Esophagus muscularis mucosa (tissue), 4 donors: Measurements from ENCODE around the gene PHLPP2.

Experiments used
- CTCF ChIP-seq, 3 experiments: fragments of 200-600 bp in 2 of 3; fragments of 450-650 bp in 1 of 3; sonication (generic) in 2 of 3; IDR thresholded peaks; one replicate each; pipeline ENCODE4 v1.5.1; 2017 to 2019; ENCODE audit warnings: antibody characterized with exemption in 3 of 3, mild to moderate bottlenecking in 2 of 3, moderate library complexity in 1 of 3
- EP300 ChIP-seq: sonication (generic); formaldehyde crosslinking; IDR thresholded peaks from one replicate; pipeline ENCODE4 v1.6.1; 2017; ENCODE audit warnings: antibody characterized with exemption
- POLR2A ChIP-seq: fragments of 450-650 bp; IDR thresholded peaks from one replicate; pipeline ENCODE4 v1.6.1; 2017; ENCODE audit warnings: antibody characterized with exemption, moderate library complexity, mild to moderate bottlenecking, low read depth
- POLR2AphosphoS5 ChIP-seq, 2 donors: sonication (generic); formaldehyde crosslinking; IDR thresholded peaks; one replicate each; pipeline ENCODE4 v1.6.1; 2017; ENCODE audit warnings: antibody characterized with exemption in 2 of 2

GRCh38 chr16:71732587-71732986 is 8.1 kb upstream of the PHLPP2 start:
- TF ChIP-seq CTCF (IDR thresholded peaks at IDR 0.05) (no peak), POLR2A (no peak), POLR2AphosphoS5 (IDR thresholded peaks at IDR 0.05) (no peak), EP300 (no peak)
